ENCODE measurements around the gene ASIC3.
A peak's percentile ranks its signal among the peaks of the same experiment; 100 is the strongest.
"Not testable (repeated sequence)": the region's sequence is repeated elsewhere in the genome, so short reads cannot be mapped to it uniquely, and the experiment has no call there.

Gene ASIC3

GRCh38 chr7:151047976-151048815, at the start of gene ASIC3:
Gene ASIC3 (plus strand): TSS chr7:151048531. CDS start chr7:151048886, 355 bp downstream.
- DNase-seq = no peak

GRCh38 chr7:150999001-150999400, 49.3 kb upstream of the ASIC3 start:
- DNase-seq = no peak

GRCh38 chr7:150999497-151000230, 48.7 kb upstream of the ASIC3 start:
- DNase-seq = no peak

- no peak for DNase-seq
Measured at GRCh38 chr7:151000897-151001495, 47.3 kb upstream of the ASIC3 start.

- DNase-seq = no peak
Measured at GRCh38 chr7:151001546-151001945, 46.8 kb upstream of the ASIC3 start.

- DNase-seq = no peak
Measured at GRCh38 chr7:151003572-151003971, 44.8 kb upstream of the ASIC3 start.

GRCh38 chr7:151005566-151005965, 42.8 kb upstream of the ASIC3 start:
- no peak for DNase-seq

GRCh38 chr7:151006590-151007300, 41.6 kb upstream of the ASIC3 start:
- no peak for DNase-seq

GRCh38 chr7:151007469-151007898, 40.8 kb upstream of the ASIC3 start:
- DNase-seq = no peak

- DNase-seq = no peak
Measured at GRCh38 chr7:151008143-151008510, 40.2 kb upstream of the ASIC3 start.

- DNase-seq = peak; percentile 68 to 77
Measured at GRCh38 chr7:151008511-151009323, 39.6 kb upstream of the ASIC3 start.

GRCh38 chr7:151009327-151010036, 38.8 kb upstream of the ASIC3 start:
- DNase-seq = no peak

GRCh38 chr7:151010037-151010306, 38.4 kb upstream of the ASIC3 start:
- DNase-seq = no peak

GRCh38 chr7:151010307-151011096, 37.8 kb upstream of the ASIC3 start:
- DNase-seq = peak in 1 of 2 donors; percentile 43

GRCh38 chr7:151011097-151011409, 37.3 kb upstream of the ASIC3 start:
- no peak for DNase-seq

GRCh38 chr7:151011616-151012015, 36.7 kb upstream of the ASIC3 start:
- DNase-seq = not testable (repeated sequence)

GRCh38 chr7:151012031-151012692, 36.2 kb upstream of the ASIC3 start:
- no peak for DNase-seq

- DNase-seq = no peak
Measured at GRCh38 chr7:151012911-151013347, 35.4 kb upstream of the ASIC3 start.

- DNase-seq = no peak
Measured at GRCh38 chr7:151013356-151013732, 35.0 kb upstream of the ASIC3 start.

GRCh38 chr7:151013733-151014497, 34.4 kb upstream of the ASIC3 start:
- peak; percentile 71 to 85 for DNase-seq

All from activated CD4-positive, alpha-beta T cell treated with anti-CD3 and anti-CD28 coated beads for 4 hours (primary cell).